Activated CD4-positive, alpha-beta T cell treated with anti-CD3 and anti-CD28 coated beads for 48 hours (primary cell): ENCODE data around the gene ROMO1.
"Not testable (repeated sequence)": the region's sequence is repeated elsewhere in the genome, so short reads cannot be mapped to it uniquely, and the experiment has no call there.

ENCODE experiments used
- DNase-seq: peaks from one replicate; pipeline ENCODE4 v3.0.0-alpha.2; 2020

ROMO1 gene

DNA sequence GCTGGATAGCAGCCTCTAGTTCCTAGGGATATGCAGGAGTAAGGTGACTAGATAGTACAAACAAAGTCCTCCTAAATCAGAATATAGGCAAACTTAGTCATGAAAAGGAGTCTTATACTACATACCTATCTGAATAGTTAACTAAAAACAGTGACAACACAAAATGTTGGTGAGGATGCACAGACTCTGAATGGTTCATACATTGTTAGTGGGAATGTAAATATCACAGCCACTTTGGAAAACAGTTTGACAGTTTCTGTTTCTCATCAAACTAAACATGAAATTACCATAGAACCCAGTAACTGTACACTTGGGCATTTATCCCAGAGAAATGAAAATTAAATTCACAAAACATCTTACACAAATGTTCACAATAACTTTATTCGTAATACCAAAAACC lies 17.2 kb upstream of the ROMO1 start:
- DNase-seq: no peak

DNA sequence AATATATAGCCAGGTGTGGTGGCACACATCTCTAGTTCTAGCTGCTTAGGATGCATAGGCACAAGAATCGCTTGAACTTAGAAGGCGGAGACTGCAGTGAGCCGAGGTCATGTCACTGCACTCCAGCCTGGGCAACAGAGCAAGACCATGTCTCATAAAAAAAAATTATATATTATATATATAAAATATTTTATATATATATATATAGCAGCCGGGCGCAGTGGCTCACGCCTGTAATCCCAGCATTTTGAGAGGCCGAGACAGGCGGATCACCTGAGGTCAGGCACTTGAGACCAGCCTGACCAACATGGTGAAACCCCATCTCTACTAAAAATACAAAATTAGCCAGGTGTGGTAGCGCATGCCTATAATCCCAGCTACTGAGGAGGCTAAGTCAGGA lies 13.8 kb upstream of the ROMO1 start:
- DNase-seq: not testable (repeated sequence)

DNA sequence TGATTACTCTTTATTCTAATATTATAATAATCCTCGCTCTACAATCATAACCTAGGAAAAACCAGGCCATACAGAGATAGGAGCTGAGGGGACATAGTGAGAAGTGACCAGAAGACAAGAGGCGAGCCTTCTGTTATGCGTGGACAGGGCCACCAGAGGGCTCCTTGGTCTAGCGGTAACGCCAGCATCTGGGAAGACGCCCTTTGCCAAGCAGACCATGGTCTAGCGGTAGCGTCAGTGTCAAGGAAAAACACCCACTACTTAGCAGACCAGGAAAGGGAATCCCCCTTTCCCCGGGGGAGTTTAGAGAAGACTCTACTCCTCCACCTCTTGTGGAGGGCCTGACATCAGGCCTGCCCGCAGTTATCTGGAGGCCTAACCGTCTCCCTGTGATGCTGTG lies 12.3 kb upstream of the ROMO1 start:
- DNase-seq: not testable (repeated sequence)

DNA sequence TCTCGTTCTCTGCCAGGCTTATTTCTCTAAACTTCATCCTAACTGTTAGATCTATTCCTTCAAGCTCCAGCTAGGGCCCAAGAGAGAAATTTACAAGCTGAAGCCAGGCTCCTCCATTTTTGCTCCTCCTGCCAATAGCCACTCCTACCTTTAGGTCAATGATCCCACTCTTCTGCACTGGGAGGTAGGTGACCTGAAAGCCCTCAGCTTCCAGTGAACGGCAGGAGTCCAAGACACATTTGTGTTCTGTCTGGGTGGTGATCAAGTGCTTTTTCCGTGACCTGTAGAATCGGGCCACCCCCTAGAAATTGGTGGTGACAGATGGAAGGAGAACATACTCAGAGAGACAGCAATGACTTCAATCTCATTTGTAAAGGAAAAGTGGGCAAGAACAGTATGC lies 8.9 kb upstream of the ROMO1 start:
- no peak for DNase-seq

DNA sequence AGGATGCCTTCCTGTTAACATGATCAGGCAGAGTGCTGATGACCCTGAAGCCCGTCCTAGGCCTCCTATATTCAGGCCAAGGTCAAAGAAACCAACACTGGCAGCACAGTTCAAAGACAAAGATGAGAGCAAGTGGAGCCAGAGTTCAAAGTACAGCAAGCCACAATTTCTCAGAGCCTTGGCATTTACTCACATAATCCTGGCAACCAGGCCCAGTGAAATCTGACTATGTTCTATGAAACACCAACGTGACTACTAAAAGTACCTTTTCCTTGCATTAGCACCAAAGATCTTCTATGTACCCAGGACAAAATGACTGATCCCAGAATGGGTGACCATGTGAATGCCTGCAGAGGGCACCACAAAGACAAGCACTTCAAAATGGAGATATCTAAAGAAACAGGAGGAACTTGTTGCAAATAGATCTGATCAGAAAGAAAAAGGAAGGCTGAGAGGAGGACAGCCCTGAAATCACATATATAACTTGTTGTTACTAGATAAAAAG lies 3.9 kb upstream of the ROMO1 start:
- DNase-seq: no peak

DNA sequence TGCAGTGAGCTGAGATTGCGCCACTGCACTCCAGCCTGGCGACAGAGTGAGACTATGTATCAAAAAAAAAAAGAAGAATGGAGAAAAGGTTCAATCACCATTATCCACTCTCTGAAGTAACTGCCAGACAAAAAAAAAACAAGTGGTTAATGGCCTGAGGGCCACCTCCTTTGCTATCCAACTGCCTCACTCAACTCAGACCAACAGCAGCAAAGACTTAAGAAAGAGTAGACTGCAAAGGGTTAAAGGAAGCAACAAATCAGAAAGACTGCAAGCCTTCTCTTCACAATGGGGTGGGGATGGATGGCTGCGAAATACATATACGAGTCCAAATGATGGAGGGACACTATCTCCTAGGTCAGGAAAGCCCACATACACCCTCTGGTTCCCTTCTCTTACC lies 3.2 kb upstream of the ROMO1 start:
- DNase-seq: no peak

DNA sequence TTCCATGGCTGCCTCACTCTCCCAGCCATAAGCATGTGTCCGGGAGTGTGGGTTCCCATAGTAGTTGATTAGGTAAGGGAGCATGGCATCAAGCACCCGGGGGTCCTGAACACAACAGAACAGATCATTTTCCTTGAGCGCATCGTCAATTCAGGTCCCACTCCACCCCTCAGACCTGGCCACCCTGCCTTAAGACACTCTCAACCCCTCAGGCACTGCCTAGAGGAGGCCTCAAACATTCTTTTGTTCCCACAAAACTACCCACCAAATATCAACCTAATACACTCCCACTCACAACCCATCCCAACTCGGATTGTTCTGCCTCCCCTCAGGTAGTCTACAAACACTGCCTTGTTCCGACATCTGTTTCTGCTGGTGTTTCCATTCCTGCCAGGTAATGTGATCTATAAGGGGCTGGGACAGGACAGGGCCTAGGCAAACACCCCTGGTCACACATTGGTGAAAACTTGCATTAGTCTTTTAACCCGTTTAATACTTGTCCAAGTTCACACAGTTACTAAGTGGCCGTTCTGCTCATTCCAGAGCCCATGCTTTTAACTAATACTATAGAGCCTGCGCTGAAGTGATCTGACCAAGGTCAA lies 1.4 kb upstream of the ROMO1 start:
- no peak for DNase-seq

DNA sequence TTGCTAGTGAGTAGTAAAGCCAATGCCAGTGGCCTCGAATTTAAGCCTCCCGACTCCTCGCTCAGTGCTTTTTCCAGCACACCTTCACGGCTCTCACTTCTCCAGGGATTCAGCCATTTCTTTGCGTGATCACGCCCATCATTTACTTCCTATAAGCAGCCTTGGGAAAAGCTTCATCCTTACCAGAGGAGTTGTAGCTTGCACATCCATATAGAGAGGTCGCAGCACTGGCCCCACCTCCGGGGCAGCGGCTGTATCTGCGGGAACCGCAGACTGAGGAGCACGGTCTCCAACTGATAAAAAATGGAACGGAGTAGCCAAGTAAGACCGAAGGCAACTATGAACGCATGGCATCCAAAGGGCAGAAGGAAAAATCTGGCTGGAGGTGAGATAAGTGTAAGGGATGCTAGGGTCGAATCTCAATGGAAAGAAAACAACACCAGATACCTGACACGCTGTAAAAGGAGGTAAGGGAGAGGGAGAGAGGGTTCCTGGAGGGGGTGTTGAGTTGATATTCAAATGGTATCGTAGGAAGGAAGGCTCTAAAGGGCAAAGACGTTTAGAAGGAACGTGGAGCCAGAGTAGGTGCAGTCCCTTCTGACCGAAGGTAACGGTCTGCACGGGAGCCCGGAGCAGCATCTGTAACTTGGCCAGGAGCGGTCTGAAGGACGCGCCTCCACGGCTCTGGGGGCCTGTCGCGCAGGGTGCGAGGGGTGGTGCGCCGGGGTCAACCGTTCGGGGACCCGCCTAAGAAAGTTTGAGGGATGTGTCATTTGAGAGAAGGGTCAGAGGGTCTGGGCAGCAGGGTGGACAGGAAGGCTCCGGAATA lies 693 bp upstream of the ROMO1 start:
- no peak for DNase-seq

DNA sequence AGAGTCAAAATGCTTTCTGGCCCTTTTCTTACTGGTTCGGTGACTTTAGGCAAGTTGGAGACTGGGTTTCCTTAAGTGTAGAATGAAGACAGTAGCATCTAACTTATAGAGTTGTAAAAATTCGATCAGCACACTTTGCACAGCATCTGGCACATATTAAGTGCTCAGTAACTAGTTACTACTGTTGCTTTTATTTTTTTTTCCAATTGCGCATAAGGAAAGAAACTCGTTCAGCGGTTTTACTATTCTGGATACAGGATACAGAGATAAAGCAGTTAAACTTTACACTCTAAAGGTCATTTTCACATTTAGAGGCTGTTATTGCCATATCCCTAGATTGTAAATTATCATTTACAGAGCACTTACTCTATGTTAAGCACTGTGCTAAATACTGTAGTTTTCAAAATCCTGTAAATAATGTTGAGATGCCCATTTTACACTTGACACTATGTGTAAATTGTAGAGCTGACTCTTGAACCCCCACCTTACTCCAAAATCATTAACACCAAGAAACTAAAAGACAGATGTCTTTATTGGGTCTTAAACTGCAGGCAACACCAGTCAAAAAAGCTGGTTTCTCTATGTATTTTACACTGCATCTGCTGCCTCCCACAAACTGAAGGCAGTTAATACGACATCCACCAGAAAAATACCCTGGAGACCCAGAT lies 886 bp downstream of the ROMO1 start:
- no peak for DNase-seq

DNA sequence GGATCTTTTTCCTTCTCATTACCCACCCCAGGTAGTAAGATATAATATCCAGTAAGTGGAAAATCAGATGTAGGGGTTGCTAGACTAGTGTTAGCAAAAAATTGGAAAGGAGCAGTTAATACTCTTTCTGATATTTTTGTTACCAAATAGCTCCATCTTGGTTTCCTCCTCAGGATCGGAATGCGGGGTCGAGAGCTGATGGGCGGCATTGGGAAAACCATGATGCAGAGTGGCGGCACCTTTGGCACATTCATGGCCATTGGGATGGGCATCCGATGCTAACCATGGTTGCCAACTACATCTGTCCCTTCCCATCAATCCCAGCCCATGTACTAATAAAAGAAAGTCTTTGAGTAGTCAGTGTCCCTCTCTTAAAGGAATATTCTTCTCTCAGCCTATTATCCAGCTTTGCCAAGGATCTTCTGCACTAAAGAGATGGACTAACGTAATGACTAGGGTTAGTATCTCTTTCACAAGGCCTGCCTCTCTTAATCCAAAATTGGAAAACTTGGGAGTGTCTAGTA lies 1.5 kb downstream of the ROMO1 start:
- no peak for DNase-seq

DNA sequence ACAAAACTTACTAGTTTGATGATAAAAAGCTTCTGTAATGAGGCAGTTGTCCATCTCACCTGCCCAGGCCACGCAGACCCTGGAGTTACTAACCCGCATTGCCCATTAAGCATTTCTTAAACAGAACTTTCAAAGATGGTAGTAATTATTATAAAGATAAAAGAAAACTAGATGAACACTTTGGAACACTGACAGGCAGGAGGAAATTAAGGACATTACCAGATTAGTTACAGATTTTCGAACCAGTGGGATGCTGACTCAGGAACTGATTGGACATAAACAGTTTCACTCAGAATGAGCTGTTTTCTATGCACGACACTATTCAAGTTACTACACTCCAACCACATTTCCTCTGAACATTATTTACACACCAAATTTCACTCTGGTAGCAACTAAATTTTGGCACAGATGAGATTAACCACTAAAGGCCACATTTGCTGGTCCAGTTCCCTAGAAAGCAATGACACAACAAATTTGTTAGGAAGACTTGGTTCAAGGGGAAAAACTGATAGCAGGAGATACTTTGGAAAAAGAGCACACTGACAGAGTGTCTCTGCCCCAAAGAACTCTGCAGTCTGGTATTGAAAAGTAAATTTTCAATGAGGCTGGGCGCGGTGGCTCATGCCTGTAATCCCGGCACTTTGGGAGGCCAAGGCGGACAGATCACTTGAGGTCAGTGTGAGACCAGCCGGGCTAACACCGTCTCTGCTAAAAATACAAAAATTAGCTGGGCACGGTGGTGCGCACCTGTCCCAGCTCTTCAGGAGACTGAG lies 3.0 kb downstream of the ROMO1 start:
- no peak for DNase-seq

DNA sequence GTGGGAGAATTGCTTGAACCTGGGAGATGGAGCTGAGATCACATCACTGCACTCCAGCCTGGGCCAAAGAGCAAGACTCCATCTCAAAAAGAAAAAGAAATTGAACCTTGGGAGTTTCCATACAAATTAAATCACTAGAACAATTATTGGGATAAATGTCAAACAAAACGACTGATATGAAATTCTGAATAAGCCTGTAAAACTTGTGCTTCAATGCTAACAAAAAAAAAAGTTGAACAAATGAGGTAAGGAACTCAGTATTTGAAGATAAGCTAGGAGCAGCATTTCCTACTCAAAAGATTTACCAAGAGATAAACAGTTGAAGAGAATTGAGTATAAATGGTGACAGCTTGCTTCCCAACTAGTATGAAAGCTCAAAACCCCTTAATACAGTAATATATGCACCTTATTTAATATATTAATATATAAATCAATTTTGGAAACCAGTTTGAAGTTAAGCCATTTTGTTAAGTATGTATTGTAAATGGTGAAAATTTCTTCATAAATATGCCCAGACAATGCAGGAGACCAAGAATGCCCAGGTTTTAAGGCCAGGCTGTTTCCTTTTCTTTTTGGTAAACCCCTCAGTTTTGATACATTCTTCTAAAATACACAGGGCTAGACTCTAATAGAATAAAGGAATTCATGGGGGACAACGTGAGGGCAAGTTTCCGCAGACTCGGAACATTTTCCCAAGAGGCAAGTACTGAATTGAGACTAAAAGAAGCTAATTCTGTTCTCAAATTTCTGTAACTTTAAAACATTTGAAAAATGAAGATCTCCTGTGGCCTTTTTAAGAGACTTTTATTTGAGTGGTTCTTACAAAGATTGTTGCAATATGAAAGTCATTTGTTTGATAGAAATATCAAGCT lies 3.9 kb downstream of the ROMO1 start:
- DNase-seq: no peak

DNA sequence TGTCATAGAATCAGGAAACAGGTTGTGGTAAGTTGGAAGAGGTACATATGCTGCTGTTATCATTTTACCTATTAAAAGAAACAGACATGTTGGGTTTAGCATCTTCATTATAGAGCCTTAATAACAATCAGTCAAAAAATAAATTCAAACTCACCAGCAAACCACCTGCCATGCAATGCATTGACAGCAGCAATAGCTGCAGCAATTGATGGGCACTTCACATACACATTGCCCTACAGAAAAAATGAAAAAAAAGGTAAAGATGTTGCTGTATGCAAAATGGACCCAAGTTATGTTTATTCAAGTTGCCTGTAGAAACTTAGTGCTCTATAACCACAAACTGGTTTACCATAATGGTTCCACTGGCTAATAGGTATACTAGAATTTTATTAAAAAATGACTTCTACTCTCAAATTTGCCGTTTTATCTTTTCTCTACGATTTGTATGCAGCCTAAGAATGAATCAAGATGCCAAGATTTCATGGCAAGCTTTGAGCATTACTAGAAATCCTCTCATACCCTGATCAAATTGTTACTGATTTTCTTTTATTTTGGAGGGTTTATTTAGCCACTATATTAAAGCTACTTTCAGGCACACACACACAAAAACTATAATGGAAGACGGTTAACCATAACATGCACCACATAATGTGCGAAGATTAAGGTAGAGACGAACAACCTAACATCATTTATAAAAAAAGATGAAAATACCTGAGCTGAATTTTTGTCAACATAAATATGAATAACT lies 5.5 kb downstream of the ROMO1 start:
- no peak for DNase-seq

DNA sequence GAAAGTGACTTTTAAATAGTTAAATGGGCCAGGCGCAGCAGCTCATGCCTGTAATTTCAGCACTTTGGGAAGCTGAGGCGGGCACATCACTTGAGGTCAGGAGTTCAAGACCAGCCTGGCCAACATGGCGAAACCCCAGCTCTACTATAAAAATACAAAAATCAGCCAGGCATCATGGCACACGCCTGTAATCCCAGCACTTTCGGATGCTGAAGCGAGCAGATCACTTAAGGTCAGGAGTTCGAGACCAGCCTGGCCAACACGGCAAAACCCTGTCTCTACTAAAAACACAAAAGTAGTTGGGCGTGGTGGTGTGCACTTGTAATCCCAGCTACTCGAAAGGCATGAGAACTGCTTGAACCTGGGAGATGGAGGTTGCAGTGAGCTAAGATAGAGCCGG lies 6.7 kb downstream of the ROMO1 start:
- not testable (repeated sequence) for DNase-seq

DNA sequence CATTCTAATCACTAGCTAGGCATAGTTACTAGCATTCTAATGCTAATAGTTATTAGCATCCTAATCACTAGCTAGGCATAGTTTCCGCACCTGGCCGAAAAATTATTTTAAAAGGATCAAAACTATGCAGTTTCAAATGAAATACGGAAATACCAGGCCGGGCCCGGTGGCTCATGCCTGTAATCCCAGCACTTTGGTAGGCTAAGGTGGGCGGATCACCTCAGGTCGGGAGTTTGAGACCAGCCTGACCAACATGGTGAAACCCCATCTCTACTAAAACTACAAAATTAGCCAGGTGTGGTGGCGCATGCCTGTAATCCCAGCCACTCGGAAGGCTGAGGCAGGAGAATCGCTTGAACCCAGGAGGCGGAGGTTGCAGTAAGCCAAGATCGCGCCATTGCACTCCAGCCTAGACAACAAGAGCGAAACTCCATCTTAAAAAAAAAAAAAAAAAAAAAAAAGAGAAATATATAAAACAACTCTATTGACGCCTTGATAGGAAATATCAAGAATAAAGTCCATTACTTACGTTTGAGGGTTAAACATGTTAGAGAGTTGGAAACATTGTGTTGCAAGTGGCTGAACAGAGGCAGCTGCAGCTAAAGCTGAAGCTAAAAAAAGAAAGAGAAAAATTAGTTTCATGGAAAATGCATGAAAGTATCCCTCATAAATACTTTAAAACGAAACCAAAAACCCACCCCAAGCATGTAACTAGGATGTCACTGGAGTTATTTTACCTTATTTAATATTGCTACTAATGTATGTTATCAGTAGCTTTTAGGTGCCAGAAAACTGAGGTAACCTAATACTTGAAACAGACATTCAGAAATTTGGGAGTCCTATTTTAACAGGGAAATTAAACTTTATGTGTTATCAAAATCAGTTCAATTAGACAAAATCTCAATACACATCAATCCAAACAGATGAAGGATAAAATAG lies 7.7 kb downstream of the ROMO1 start:
- DNase-seq: not testable (repeated sequence)

DNA sequence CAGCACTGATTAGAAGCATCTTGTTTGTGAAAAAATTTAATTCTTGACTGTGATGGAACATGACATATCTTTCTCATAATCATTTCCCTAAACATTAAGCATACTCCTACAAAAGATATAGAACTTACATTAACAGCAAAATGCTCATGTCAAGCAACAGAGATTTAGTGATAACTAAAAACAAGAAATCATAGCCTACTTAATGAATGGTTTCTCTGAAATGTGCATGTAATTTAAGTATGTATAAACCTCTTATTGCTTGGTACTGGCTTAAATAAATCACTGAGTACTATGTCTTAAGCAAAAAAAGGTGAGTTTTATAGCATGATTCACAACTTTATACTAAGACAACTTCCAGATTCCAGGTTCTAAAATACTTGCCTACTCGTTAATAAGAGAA lies 9.3 kb downstream of the ROMO1 start:
- no peak for DNase-seq

DNA sequence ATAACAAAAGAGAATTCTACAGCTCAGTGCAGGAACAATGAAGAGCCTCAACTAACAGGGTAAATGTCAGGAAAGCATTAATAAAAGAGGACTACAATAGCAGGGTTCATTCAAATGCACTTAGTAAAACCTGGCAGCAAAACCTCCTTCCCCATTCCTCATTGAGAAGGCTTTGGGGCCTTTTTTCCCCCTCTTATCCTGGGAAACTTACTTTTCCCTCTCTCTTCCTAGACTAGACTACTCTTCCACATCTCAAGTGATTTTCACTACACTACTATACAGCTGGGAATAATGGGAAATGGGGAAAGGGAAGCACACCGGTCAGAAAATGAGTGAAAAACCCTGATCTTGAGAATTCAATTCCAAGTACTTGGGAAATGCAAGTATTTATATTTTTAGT lies 10.1 kb downstream of the ROMO1 start:
- DNase-seq: no peak

DNA sequence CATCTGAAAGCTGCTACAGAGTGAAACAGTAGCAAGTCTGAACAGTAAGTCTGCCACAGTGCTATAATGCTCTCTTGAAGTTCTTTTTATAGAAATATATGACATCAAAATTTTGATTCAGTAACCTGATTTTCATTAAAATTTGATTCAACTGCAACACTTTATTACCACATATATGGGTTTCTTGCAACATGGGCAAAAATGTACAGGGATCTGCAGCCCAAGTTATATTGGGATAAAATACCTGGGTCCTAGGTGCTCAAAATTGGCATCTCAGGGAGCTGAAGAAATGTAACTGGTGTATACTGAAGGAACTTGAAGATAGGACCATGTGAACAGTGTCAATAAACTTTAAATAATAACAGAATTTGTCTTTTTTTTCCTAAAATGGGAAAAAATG lies 10.8 kb downstream of the ROMO1 start:
- no peak for DNase-seq

DNA sequence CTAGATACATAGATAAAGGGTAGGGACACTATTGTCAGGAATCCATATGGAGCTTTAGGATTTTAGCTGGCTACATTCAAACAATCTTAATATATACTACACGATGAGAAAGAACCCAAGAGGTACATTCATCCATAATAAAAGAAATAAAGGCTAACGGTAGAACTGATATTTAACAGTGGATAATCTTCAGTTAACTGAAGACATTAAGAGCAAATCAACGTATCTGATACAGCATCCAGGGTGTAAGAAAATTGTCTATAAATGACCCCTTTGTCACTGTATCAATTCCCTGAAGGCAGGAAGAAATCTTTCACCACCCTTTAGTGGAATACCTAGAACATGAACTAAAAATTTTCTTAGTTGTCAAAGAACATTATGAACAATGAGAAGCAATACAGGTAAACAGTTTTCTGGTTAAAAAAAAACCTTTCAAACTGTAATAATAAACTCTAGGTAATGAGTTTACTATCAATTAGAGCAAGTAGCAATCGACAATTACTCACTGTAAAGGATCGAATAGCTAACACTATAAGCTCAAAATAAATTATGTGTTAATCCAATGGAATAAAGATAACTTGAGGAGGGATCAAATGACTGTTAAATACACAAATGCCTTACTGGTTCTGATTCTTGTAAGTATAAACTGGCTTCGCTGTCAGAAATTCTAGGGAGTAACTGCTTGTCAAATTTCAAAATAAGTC lies 11.8 kb downstream of the ROMO1 start:
- no peak for DNase-seq
